NCI-H1092 treated with DMSO at 0.1 percent for 48 hours (cell line): Measurements from ENCODE around the gene PPP2R5C.

Source experiments
- DNase-seq: peaks from one replicate; lab custom pipeline; 2025; lab: John Stamatoyannopoulos, UW

PPP2R5C gene

DNA sequence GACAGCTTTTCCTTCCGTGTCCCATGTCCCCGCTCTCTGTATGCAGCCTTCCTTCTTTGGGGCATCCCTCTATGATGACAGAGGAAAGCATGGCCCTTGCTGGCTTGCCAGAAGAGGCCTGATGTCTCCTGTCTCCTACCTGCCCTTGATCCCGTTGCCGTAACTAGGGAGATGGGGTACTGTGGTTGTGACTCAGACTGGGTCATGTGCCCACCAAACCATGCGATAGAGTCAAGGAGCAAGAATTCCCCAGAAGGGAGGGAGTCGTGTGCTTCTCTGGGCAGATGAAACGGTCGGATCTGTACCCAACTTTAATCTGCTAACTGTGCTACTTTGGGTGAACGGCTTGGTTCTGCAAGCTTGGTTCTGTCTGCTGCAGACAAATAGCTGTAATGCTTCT lies 103.8 kb downstream of the PPP2R5C start:
- no peak for DNase-seq

DNA sequence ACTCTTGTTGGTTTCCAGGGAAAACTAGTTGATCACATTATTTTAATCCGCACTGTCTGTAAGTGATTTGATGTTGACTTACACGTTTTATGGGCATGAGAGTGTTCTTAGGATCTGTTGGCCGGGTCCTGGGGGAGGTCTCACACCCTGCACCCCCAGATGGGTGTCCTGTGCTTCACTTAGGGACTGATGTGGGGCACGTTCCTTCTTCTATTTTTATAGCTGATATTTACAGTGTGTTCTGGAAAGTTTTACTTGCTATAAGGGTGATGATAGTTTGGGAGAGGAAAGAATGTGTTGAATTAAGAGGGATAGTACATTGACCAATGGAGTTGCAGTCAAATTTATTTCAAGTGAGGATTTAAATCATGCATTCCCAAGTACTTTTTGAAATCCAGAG lies 106.3 kb downstream of the PPP2R5C start:
- DNase-seq = no peak

DNA sequence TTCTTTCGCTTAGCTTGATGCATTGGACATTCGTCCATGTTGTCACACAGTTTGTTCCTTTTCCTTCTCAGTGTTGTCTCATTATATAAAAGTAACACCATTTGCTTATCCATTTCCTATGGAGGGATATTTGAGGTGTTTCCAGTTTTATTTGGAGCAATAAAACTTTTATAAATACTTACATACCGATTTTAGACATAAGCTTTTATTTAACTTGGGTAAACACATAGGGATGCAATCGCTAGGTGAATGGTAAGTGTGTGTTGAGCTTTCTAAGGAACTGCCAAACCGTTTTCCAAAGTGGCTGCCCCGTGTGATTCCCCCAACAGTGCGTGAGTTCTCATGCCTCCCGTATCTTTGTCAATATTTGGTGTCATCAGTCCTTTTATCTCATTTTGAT lies 107.7 kb downstream of the PPP2R5C start:
- no peak for DNase-seq

DNA sequence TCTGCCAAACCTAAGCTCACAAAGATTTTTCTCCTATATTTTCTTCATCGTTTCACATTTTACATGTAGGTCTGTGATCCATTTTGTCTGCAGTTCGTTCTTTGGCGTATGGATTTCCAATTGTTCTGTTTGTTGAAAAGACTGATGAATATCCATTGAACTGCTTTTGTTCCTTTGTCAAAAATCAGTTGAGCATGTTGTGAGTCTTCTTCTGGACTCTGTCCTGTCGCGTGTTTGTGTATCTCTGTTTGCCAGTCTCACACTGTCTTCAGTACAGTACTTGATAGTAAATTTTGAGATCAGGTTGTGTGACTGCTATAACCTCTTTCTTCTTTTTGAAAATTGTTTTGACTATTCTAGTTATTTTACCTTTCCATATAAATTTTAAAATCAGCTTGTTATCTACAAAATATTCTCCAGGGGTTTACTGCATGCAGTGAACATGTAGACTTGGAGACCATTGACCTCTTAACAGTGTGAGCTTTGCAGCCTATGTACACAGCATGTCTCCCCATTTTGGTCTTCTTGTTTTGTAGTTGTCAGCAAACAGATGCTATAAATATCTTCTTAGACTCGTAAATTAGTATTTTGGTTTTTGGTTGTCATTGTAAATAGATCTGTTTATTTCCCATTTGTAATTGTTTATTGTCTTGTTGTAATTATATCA lies 108.9 kb downstream of the PPP2R5C start:
- no peak for DNase-seq

DNA sequence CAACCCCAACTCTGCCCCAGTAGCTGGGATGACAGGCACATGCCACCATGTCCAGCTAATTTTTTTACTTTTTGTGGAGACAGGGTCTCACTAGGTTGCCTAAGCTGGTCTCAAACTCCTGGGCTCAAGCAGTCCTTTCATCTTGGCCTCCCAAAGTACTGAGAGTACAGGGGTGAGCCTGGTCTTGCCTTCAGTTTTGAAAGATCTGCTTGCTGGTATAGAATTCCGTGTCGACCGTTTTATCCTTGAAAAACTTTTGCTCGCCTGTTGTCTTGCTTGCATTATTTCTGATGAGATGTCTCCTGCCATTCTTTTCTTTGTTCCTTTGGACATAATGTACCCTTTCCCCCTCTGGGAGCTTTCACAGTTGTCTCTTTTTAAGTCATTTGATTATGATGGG lies 110.8 kb downstream of the PPP2R5C start:
- no peak for DNase-seq

DNA sequence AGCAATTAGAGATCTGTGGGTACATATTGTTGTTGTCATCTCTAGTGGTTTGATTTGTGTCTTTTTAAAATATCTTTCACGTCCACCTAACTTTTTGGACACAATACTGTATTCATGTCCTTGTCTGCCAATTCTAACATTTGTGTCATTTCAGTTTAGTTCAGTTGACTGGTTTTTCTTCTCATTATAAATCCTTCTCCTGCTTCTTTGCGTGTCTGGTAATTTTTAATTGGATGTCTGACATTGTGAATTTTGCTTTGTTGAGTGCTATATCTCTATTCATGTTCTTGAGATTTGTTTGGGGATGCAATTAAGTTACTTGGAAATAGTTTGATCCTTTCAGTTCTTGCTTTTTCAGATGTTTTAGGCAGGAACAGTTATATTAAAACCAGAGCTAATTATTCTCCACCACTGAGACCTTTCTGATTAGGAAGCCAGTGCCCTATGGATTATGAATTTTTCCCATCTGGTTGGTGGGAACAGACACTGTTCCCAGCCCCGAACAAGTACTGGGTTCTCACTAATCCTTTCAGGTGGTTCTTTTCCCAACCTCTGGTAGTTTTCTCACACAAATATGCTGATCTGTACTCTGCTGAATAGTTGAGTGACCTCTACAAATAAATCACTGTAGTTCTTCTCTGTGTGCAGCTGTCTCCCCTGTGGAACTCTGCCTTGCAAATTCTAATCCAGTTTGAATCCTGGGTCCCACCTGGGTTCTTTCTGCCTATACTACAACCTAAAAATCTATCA lies 111.7 kb downstream of the PPP2R5C start:
- no peak for DNase-seq

DNA sequence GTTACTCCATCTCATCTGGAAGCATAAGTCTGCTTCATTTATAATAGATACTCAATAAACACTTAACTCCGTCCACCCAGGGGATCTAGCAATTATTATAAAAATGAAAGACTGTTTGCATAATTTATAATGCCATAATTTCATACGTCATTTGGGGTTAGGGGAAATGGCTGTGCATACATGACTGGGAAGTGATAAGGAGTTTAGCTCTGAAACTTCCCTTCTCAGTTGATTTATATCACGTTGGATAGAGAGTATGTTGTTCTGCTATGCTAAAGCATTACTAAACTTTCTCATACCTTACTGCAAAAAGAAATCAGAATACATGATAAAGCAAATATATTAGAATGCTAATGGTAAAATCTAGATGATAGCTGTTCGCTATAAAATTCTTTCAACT lies 112.5 kb downstream of the PPP2R5C start:
- DNase-seq = no peak

DNA sequence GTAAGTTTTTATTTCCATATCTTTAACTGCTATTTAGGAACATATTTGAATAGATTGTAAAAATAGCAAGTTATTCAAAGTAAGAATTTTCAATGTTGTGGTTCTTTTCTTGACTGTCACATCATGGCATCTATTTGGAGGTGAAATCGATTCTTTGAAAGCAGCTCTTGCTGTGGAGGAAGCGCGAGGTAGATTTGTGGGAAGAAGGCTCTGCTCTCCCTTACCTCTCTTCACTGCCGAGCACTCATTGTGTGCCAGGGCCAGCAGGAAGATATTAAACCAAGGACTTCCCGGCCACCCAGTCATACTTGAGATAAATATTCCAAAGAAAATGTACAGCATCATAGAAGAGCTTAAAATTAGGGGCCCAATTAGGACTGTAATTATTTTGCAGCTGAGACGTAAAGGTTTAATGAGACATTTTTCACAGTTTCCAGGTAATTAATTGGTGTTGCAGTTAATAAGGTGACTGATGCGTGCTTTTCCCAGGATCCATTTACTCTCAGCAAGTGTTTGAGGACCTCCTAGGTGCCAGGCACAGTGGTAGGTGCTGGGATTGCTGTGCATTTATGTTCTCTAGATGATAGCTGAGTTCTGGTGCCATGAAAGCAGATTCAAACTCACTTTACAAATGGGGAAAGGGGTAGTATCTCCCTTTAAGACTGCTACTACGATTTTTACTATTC lies 113.7 kb downstream of the PPP2R5C start:
- no peak for DNase-seq

DNA sequence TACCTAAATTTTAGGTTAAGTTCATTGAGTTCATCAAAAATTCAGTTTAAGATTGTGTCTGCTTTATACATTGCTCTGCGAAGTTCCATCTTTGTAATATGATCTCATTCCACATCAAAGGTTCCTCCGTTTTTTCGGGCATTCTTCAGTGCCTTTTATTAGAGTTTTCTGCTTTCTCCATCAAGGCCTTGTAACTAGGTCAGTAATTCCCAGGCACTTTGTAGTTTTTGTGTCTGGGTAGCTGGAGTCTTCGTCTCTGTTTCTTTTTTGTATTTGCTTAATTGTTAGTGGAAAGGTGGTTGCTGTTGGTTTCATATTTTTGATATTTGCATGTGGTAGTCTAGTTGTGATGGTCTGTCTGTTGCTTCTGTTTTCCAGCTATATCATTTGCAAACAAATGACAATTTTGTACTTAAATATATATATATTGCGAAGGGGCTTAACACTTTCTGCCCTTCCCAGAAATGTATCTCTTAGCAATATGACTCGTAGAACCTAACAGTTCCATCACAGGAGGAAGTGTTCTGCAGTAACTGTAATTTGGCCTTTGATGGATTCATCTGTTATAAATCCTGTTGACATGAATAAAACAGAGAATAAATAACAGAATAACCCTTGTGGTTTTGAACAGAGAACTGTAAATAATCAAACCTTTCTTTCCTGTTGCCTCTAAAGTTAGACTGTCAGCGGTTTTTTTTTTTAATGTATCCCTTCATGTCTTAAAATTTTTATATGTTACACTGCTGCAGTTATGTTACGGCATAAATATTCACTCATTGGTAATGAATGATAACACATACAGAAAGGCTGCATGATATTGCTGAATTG lies 114.4 kb downstream of the PPP2R5C start:
- DNase-seq = no peak

DNA sequence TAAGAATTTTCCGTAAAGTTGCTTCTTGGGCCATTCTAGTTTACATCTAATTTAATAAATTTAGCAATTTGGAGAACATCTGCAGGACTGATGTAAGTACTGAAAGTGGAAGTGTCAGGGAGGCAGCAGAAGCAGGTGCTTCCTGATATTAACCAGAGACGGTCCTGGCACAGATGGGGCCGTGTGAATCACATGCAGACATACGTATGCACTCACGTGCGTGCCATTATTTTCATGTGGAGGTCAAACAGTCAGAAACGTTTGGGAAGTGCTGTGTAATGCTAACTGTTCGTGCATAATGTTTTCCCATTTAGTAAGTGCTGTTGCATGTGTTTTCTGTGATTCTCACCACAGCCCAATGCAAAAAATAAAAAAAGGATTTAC lies 115.0 kb downstream of the PPP2R5C start:
- no peak for DNase-seq

DNA sequence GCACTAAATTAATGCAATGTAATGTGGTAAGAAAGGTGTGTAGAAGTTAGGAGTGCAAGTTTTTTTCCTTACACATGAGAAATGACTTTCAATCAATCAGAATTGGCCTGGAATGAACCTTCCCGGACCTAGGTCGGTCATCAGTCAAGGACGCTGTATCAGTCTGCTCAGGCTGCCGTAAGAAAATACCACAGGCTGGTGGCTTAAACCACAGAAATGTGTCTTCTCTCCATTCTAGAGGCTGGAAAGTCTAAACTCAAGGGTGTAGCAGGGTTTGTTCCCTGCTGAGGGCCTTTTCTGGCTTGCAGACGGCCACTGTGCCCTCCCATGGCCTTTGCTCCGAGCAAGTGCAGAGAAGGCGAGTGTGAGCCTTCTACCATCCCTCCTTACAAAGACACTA lies 116.3 kb downstream of the PPP2R5C start:
- no peak for DNase-seq

DNA sequence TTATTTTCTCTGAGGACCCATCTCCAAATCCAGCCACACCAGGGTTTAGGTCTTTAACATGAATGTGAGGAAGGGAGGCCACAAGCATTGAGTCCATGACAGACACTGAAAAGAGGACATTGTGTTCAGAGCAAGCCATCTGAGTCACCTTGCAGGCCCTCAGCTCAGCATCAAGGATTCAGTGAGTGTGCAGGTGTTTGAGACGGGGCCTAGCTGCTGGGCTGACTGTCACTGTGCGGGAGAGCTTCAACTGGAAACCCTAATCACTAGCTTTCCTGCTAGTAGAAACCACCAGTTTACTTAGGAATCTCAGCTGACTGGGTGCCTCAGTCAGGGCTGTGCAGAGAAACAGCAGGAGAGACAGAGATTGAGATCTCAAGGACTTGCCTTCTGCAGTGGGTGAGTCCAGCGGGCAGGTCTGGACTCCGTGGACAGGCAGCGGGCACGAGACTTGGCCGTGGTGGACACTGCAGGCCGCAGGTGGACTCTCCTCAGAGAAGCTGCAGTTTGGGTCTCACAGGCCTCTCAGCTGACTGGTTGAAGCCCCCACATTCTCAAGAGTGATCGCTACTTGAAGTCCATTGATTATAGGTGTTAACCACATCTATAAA lies 116.8 kb downstream of the PPP2R5C start:
- DNase-seq = no peak

DNA sequence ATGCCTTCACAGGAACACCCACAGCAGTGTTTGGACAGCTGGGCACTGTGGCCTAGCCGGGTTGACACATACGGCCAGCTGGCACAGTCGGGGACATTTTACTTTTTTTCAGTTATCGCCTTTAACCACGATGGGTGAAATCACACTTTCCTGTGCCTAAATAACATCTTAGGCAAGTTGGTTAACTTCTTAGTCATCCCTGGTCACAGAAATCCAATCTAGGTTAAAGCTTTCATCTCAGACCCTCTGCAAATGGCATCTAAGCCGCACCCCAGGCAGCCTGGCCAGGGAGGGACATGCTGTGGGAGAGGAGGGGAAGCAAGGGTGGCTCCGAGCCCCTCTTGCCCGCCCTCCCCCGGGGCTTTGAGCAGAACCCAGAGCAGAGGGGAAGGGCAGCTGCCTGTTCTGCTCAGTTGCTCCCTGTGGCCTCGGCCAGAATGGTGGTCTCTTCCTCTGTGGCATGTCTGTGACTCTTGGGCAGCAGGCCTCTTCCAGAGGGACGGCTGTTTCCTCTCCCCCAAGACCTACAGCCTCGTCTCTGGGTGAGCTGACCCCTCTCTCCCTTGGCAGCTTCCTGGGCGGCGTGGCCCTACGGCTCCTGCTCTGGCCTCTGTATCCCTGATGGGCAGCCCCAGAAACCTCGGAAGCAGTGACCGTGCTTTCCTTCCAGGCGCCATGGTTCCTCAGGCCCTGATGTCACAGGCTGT lies 117.5 kb downstream of the PPP2R5C start:
- no peak for DNase-seq

DNA sequence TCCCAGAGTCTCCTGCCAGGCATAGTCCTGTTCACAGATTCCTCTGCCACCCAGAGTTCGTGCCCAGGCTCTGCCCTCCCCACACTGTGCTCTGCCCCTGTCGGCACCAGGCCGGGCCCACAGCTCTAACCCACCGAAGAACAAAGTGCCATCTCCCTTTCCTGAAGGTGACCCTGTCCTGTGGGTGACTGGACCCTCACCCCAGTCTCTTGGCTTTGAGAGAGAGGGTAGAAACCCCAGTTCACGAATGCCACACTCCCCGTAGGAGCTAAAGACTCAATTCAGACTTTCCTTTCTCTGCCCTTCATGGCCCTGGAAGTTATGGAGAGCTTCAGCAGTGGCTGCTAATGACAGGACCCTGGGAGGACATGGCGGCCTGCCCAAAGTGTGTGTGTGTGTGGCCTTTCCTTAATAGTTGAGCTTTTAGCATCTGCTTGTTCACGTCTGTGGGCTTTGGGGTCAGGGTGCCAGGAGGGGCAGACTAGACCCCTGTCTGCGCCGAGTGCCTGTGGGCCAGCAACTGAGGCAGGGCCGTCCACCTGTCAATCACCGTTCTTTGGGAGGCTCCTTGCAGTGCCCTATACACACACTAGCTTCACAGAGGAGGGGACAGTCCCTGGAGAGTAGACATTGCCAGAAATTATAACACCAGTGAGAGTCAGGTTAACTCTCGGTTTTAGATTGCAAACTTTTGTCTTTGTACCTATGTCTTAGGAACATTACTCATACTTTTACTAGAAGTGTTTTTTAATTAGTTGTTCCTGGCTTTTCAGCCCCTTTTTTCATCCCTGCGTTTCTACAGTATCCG lies 118.2 kb downstream of the PPP2R5C start:
- DNase-seq = no peak

DNA sequence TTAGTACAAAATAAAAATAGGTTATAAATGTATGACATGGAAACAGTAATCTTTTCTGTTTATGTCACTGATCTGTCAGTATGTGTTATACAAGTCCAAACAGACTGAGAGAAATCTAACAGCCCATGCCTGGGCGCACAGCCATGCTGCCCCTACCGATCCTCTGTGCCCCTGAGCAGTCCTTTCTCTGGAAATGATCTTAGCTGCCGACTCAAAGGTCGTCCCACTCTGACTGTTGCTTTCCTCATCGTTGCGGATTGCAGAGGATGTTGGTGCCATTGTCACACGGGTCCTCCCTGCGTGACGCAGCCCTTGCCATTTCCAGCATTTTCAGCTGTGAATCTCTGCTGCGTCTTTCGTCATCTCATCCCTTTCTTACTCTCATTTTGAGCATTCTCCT lies 119.9 kb downstream of the PPP2R5C start:
- DNase-seq = no peak

DNA sequence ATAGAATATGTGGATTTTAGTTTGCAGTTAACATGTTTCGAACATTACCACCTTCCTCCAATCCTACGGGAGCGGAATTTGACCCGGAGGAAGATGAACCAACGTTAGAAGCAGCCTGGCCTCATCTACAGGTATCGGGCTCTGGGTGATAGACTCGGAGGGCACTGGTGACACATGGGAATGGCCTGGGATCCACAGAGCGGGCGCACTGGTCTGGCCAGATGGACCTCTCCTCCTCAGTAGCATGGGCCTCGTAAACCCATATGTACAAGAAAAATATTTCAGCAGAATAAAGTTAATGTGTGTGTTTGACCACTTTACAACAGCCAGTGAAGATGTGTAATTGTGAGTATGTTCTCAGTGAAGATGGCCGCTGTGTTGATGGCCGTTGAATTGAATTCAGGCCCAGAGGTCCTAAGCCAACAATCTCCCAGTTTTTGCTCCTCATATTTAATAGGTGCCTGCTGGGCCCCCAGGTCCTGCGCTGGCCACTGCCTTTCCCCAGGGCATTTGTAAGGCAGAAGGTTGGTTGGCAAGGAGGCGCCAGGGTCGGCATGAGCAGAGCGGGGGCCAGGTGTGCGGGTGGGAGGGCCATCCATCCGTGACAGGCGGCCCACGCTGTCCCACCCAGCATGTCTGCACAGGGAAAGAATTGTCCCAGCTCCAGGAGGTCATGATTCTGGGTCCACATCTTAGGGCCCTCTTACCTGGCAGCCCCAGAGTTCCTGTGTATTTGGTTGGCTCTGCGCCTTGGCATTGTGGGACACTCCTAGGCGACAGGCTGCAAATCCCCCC lies 120.8 kb downstream of the PPP2R5C start:
- DNase-seq = no peak

DNA sequence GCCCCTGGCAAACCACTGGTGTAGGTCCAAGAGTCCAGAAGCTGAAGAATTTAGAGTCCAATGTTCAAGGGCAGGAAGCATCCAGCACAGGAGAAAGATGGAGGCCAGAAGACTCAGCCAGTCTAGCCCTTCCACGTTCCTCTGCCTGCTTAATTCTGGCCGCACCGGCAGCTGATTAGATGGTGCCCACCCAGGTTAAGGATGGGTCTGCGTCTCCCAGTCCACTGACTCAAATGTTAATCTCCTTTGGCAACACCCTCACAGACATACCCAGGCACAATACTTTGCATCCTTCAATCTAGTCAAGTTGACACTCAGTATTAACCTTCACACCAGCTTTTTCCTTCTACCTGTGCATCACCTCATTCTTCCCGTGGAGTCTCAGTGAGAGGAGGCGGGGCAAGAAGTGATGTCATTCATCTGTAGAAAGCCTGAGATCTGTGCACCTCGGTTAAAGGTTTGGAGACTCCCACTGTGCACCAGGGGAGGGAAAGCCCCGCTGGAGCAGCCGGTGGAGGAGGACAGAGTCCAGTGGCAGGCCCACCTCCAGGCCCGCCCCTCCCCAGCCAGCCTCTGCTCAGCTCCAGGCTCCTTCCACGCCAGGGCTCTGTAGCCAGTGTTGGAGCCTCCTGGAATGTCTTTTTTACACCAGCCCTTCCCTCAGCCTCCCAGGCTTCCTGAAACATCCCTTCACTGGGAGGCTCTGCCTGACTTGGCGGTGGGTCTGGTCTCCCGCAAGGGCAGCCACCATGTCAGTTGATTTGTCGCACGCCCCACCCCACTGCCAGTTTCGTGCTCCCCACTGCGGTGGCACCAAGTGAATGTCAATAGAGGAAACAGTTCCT lies 122.8 kb downstream of the PPP2R5C start:
- DNase-seq = no peak

DNA sequence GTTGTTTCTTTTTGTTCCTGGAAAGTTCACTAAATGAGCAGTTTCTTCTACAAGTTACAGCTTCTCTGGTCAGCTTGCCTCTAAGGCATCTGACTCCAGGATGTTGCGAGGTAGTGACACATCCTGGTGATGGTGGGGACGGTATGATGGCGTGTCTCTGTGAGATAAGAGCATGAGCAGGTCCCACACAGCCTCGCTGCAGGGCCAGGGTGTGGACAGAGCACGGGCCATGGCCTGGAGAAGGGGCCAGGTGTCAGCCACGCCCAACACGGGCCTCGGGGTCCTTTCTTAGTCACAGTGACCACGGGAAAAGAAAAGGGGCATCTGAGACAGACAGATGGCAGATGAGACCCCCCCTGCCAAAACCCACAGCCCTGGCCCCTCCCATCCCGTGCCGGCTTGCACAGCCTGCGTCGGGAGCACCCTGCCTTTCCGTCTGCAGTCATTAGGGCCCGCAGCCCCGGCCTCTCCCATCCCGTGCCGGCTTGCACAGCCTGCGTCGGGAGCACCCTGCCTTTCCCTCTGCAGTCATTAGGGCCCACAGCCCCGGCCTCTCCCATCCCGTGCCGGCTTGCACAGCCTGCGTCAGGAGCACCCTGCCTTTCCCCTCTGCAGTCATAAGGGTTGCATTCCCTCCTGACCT lies 123.5 kb downstream of the PPP2R5C start:
- DNase-seq = no peak
